ENCODE measurements around the gene TGOLN2.
"Not testable (repeated sequence)": the region's sequence is repeated elsewhere in the genome, so short reads cannot be mapped to it uniquely, and the experiment has no call there.

The TGOLN2 gene

GRCh38 chr2:85342156-85342555 lies 14.4 kb upstream of the TGOLN2 start:
- H3K9me3 ChIP-seq: no peaks in the 10 kb centered on the region
- H3K36me3 ChIP-seq: no peaks in the 10 kb centered on the region
- no peaks in the 10 kb centered on the region for H3K4me1 ChIP-seq
- no peaks in the 10 kb centered on the region for H3K27me3 ChIP-seq
- no peak for DNase-seq
- no peak for TF ChIP-seq CTCF (IDR thresholded peaks at IDR 0.05; ENCODE audit: low read depth, low read length)
- H3K4me3 ChIP-seq (ENCODE audit: low read depth, low read length): no peak overlapping the region

- Histone ChIP-seq H3K4me3 (ENCODE audit: low read depth, low read length) (no peak overlapping the region), H3K36me3 (no peaks in the 10 kb centered on the region), H3K4me1 (no peaks in the 10 kb centered on the region), H3K27me3 (no peaks in the 10 kb centered on the region), H3K9me3 (no peaks in the 10 kb centered on the region)
- no peak for DNase-seq
- TF ChIP-seq CTCF (IDR thresholded peaks at IDR 0.05; ENCODE audit: low read depth, low read length): no peak
Measured at GRCh38 chr2:85341269-85342029, 13.7 kb upstream of the TGOLN2 start.

GRCh38 chr2:85340034-85340892 lies 12.5 kb upstream of the TGOLN2 start:
- no peaks in the 10 kb centered on the region for H3K36me3 ChIP-seq
- no peak for TF ChIP-seq CTCF (IDR thresholded peaks at IDR 0.05; ENCODE audit: low read depth, low read length)
- DNase-seq: no peak
- H3K27me3 ChIP-seq: no peaks in the 10 kb centered on the region
- no peak overlapping the region for H3K4me3 ChIP-seq (ENCODE audit: low read depth, low read length)
- no peaks in the 10 kb centered on the region for H3K9me3 ChIP-seq
- H3K4me1 ChIP-seq: no peaks in the 10 kb centered on the region

- no peak for DNase-seq
- no peak for TF ChIP-seq CTCF (IDR thresholded peaks at IDR 0.05; ENCODE audit: low read depth, low read length)
- H3K36me3 ChIP-seq: no peaks in the 10 kb centered on the region
- no peaks in the 10 kb centered on the region for H3K27me3 ChIP-seq
- H3K9me3 ChIP-seq: no peaks in the 10 kb centered on the region
- no peak overlapping the region for H3K4me3 ChIP-seq (ENCODE audit: low read depth, low read length)
- H3K4me1 ChIP-seq: no peaks in the 10 kb centered on the region
Measured at GRCh38 chr2:85334928-85335327, 7.1 kb upstream of the TGOLN2 start.

GRCh38 chr2:85333877-85334276 lies 6.1 kb upstream of the TGOLN2 start:
- H3K36me3 ChIP-seq; DNase-seq; H3K4me1 ChIP-seq; H3K27me3 ChIP-seq; H3K4me3 ChIP-seq (ENCODE audit: low read depth, low read length); H3K9me3 ChIP-seq: not testable (repeated sequence)

GRCh38 chr2:85330839-85331636 lies 3.2 kb upstream of the TGOLN2 start:
- Histone ChIP-seq H3K9me3 (no peaks in the 10 kb centered on the region), H3K36me3 (no peaks in the 10 kb centered on the region), H3K4me3 (ENCODE audit: low read depth, low read length) (no peak overlapping the region), H3K4me1 (no peaks in the 10 kb centered on the region), H3K27me3 (no peaks in the 10 kb centered on the region)
- TF ChIP-seq CTCF (IDR thresholded peaks at IDR 0.05; ENCODE audit: low read depth, low read length): no peak
- no peak for DNase-seq

GRCh38 chr2:85329701-85330100 lies 1.9 kb upstream of the TGOLN2 start:
- not testable (repeated sequence) for H3K36me3 ChIP-seq; DNase-seq; H3K27me3 ChIP-seq; H3K4me3 ChIP-seq (ENCODE audit: low read depth, low read length); H3K4me1 ChIP-seq; H3K9me3 ChIP-seq
